Right cardiac atrium (tissue), 5 donors: ENCODE results near the gene CEACAM16. TPM values are rescaled to one million over a fixed set of nuclear protein-coding genes. Genes with fewer than 3 reads are reported as not detected.

ENCODE experiments used
- ATAC-seq, 2 donors: fragments of 200-7000 bp; cut with Tn5 transposase; one replicate each; pipeline versions ENCODE4 v1.8.0 to v1.9.1; 2020; ENCODE audit warnings: moderate library complexity in 2 of 2, mild to moderate bottlenecking in 1 of 2
- DNase-seq, 3 donors: peaks; one replicate each; pipeline ENCODE4 v3.0.0-alpha.2; 2020
- H3K27ac ChIP-seq: one replicate; pipeline ENCODE4 v1.5.1; 2013; ENCODE audit warnings: mild to moderate bottlenecking, low read length, control low read depth, moderate library complexity
- H3K27me3 ChIP-seq: one replicate; pipeline ENCODE4 v1.6.1; 2013; ENCODE audit not compliant: control insufficient read depth, insufficient read depth
- H3K4me1 ChIP-seq: one replicate; pipeline ENCODE4 v1.6.1; 2013; ENCODE audit warnings: low read length; ENCODE audit not compliant: control insufficient read depth, insufficient read depth
- H3K4me3 ChIP-seq: one replicate; pipeline ENCODE4 v1.5.1; 2013; ENCODE audit warnings: low read length, control low read depth
- H3K9me3 ChIP-seq: one replicate; pipeline ENCODE4 v1.6.1; 2013; ENCODE audit warnings: low read length; ENCODE audit not compliant: control insufficient read depth
- WGBS: extraction: QIAGEN DNeasy Blood & Tissue Kit; methylation state at CpG from one replicate; pipeline ENCODE4 v1.1.7; 2013; 5-methylcytosine and 5-hydroxymethylcytosine counted together
- intact Hi-C, 4 donors: fragments of 100-400 bp; cut with DNase I; formaldehyde crosslinking; loops; one replicate each; pipeline versions ENCODE4 v1.11.0 to v1.14.0; 2022 to 2023
- polyA plus RNA-seq: library from polyadenylated mRNA; stranded (reverse); fragments of 200-250 nt; gene quantifications from one replicate; pipeline ENCODE4 v1.2.3, GENCODE V29; 2013
- total RNA-seq, 4 donors: library from RNA; stranded (reverse); fragmentation: NEBNext Ultra II Directional; extraction: Animal tissue kit (Norgen Biotek cat#: 25700); gene quantifications; one replicate each; pipeline ENCODE4 v1.2.1, GENCODE V29; 2021
- donor health status: healthy with polysubstance abuse.
- donor health status: DM: no; HTN: yes; CAD: no.
- donor health status: DM: no; HTN: no; CAD: no.
- donor health status: DM: no; HTN: yes; CAD: no; lungs with severe emphysema.
- donor health status: DM: yes; HTN: yes; CAD: no.

The CEACAM16 gene
- total and polyA plus RNA-seq, 5 donors: not detected

DNA sequence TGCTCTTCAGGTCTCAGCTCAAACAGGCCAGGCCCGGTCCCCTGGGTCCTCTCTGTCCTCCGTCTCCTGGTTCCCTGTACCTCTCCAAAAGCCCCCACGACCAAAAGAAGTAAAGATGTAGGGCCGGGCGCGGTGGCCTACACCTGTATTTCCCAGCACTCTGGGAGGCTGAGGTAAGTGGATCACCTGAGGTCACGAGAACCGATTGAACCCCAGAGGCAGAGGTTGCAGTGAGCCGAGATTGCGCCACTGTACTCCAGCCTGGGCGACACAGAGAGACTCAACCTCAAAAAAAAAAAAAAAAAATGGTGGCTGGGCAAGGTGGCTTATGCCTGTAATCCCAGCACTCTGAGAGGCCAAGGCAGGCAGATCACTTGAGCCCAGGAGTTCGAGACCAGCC lies 27.5 kb downstream of the CEACAM16 start:
- peak in 2 of 3 donors; percentile 35 to 60 for DNase-seq
- H3K4me3 ChIP-seq: no peak overlapping the region
- H3K9me3 ChIP-seq: no peaks in the 10 kb centered on the region
- H3K27me3 ChIP-seq: no peaks in the 10 kb centered on the region
- no peak for ATAC-seq
- H3K27ac ChIP-seq: no peak overlapping the region
- intact Hi-C loops: no loop called here
- H3K4me1 ChIP-seq: peaks cover 7% of the 10 kb centered on the region
- 93% methylated on average over 12 of the region's 12 CpGs for WGBS

DNA sequence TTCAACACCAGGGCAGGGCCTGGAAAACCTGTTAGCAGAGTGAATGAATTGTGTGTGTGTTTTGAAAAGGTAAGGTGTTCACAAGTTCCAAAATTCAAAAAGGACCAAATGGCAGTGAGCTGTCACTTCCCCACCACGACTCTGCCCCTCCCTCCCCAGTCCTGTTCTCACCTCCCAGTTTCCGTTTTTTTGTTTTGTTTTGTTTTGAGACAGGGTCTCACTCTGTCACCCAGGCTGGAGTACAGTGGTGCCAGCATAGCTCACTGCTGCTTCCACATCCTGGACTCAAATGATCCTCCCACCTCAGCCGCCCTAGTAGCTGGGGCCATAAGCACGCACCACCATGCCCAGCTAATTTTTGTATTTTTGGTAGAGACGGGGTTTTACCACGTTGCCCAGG lies 29.2 kb downstream of the CEACAM16 start:
- intact Hi-C loops: no loop called here
- WGBS: 62% methylated on average over 6 of the region's 6 CpGs
- ATAC-seq: no peak

DNA sequence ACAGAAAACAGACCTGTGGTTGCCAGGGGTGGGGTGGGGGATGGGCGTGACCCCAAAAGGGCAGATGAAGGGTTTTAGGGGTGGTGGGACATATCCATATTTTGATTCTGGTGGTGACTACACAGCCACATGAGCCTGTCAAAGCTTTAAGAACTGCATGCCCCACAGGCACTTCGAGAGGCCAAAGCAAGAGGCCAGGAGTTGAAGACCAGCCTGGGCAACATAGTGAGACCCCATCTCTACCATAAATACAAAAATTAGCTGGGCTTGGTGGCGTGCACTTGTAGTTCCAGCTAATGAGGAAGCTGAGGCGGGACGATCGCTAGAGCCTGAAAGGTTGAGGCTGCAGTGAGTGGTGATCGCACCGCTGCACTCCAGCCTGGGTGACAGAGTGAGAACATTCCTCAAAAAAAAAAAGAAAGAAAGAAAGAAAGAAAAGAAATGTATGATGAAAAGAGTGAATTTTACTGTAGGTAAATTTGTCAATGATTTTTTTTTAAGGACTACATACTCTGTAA lies 30.6 kb downstream of the CEACAM16 start:
- 91% methylated on average over 8 of the region's 8 CpGs for WGBS
- Histone ChIP-seq H3K4me1 (no peaks in the 10 kb centered on the region), H3K4me3 (no peak overlapping the region), H3K27ac (no peak overlapping the region), H3K27me3 (no peaks in the 10 kb centered on the region), H3K9me3 (no peaks in the 10 kb centered on the region)
- DNase-seq: peak in 2 of 3 donors; percentile 12 to 23
- ATAC-seq: no peak
- intact Hi-C loops: no loop called here

More for the DNA sequence above, 29.2 kb downstream of the CEACAM16 start:
- Histone ChIP-seq H3K27me3 (no peaks in the 10 kb centered on the region), H3K9me3 (no peaks in the 10 kb centered on the region), H3K27ac (no peak overlapping the region), H3K4me3 (no peak overlapping the region), H3K4me1 (peaks cover 4% of the 10 kb centered on the region)
- DNase-seq: peak in 1 of 3 donors; percentile 20

DNA sequence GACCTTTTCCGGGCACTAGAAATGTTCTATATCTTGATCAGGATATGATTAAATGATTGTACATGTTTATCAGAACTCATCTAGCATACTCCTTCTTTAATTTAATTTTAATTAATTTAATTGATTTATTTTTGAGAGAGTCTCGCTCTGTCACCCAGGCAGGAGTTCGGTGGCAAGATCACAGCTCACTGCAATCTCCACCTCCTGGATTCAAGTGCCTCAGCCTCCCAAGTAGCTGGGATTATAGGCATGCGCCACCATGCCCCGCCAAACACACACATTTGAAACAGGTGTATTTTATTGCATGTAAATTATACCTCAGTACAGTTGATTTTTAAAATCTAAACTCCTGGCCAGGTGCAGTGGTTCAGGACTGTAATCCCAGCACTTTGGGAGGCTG lies 32.1 kb downstream of the CEACAM16 start:
- Histone ChIP-seq H3K27me3 (no peaks in the 10 kb centered on the region), H3K4me3 (no peak overlapping the region), H3K4me1 (no peaks in the 10 kb centered on the region), H3K9me3 (no peaks in the 10 kb centered on the region), H3K27ac (no peak overlapping the region)
- intact Hi-C loops: no loop called here
- ATAC-seq (no peak), DNase-seq (peak in 1 of 3 donors; percentile 2)
- 96% methylated on average over 5 of the region's 5 CpGs for WGBS

DNA sequence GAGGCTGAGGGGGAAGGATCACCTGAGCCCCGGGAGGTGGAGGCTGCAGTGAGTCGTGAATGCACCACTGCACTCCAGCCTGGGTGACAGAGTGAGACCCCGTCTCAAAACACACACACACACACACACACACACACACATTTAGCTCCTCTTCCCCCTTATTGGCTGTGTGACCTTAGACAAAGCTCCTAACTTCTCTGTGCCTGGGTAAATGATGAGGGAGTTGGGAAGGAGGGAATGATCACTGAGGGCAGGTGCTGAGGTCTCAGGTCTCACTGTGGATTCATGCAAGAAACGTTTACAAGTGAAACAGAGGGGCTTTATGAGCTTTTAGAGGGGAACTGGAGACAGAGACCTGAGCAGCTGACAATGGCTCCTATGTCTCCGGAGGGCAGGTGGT lies 32.7 kb downstream of the CEACAM16 start:
- 77% methylated on average over 5 of the region's 5 CpGs for WGBS

DNA sequence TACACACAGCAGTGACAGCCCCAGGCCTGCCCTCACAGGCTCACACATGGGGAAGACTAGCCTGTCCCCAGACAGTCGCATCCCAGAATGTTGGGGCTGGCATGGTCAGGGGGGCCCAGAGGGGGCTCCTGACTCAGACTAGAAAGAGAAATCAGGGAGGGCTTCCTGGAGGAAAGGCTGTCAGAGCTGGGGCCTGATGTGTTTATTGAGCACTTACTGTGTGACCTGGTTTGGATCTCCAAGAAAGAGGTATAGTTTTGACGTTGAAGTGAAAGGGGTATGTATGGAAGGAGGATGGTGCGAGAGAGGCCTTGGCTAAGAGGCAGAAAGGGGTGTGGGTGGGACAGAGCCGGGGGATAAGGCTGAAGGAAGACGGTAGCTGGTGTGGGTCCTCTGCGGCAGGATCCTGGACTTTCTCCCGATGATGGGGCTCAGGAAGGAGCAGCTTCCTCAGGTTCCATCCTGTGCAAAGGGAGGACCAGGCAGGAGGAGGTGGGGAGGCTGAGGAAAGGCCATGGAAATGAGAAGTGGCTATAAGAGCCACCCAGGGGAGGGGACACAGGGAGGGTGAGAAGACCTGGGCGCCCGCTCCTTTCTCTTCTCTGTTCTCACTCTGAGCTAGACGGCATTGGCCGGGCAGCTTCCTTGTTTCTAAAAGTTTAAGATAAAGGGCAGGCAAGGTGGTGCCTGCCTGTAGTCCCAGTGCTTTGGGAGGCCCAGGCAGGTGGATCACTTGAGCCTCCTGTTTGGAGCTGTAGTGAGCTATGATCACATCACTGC lies 33.5 kb downstream of the CEACAM16 start:
- H3K9me3 ChIP-seq: no peaks in the 10 kb centered on the region
- no peaks in the 10 kb centered on the region for H3K27me3 ChIP-seq
- ATAC-seq: no peak
- intact Hi-C loops: no loop called here
- 72% methylated on average over 11 of the region's 11 CpGs for WGBS
- DNase-seq: peak in 2 of 3 donors; percentile 30 to 57
- H3K4me1 ChIP-seq: peaks cover under 1% of the 10 kb centered on the region
- no peak overlapping the region for H3K4me3 ChIP-seq
- no peak overlapping the region for H3K27ac ChIP-seq

More for the DNA sequence above, 32.7 kb downstream of the CEACAM16 start:
- H3K9me3 ChIP-seq: no peaks in the 10 kb centered on the region
- no peaks in the 10 kb centered on the region for H3K27me3 ChIP-seq
- ATAC-seq: no peak
- no peaks in the 10 kb centered on the region for H3K4me1 ChIP-seq
- intact Hi-C loops: no loop called here
- no peak overlapping the region for H3K4me3 ChIP-seq
- DNase-seq: peak in 1 of 3 donors; percentile 3
- no peak overlapping the region for H3K27ac ChIP-seq

DNA sequence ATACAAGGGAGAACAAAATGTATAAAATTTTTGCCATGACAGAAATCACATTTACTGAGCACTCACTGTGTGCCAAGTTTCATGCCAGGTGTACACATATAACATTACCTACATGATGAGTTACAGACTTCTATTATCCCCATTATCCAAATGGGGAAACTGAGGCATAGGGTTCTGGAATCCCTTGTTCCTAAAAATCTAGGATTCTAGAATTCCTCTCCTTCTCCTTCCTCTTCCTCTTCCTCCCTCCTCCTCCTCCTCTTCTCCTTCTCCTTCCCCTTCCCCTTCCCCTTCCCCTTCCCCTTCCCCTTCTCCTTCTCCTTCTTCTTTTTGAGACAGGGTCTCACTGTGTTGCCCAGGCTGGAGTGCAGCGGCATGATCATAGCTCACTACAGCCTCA lies 35.4 kb downstream of the CEACAM16 start:
- Histone ChIP-seq H3K9me3 (no peaks in the 10 kb centered on the region), H3K4me1 (peaks cover 3% of the 10 kb centered on the region), H3K27me3 (no peaks in the 10 kb centered on the region), H3K4me3 (no peak overlapping the region), H3K27ac (no peak overlapping the region)
- DNase-seq: no peak
- intact Hi-C loops: no loop called here
- no peak for ATAC-seq
- 3% methylated on average over 1 of the region's 1 CpG for WGBS

DNA sequence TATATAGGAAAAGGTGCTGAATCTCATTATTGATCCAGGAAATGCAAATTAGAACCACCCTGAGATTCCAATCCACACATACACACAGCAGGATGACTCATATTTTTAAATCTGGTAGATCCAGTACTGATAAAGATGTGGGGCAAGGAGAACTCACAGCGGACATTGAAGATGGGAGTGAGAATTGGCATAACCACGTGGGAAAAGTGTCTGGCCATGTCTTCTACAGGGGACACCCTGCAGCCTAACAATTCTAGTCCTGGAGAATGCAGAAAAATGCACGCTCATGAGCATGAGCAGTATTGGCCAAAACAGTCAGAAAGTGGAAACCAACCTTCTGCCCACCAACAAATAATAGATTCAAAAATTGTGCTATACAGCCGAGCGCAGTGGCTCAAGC lies 36.1 kb downstream of the CEACAM16 start:
- ATAC-seq (no peak), DNase-seq (no peak)
- H3K9me3 ChIP-seq: no peaks in the 10 kb centered on the region
- H3K27me3 ChIP-seq: no peaks in the 10 kb centered on the region
- no peak overlapping the region for H3K27ac ChIP-seq
- H3K4me3 ChIP-seq: no peak overlapping the region
- intact Hi-C loops: no loop called here
- 75% methylated on average over 5 of the region's 5 CpGs for WGBS
- H3K4me1 ChIP-seq: peaks cover 3% of the 10 kb centered on the region

DNA sequence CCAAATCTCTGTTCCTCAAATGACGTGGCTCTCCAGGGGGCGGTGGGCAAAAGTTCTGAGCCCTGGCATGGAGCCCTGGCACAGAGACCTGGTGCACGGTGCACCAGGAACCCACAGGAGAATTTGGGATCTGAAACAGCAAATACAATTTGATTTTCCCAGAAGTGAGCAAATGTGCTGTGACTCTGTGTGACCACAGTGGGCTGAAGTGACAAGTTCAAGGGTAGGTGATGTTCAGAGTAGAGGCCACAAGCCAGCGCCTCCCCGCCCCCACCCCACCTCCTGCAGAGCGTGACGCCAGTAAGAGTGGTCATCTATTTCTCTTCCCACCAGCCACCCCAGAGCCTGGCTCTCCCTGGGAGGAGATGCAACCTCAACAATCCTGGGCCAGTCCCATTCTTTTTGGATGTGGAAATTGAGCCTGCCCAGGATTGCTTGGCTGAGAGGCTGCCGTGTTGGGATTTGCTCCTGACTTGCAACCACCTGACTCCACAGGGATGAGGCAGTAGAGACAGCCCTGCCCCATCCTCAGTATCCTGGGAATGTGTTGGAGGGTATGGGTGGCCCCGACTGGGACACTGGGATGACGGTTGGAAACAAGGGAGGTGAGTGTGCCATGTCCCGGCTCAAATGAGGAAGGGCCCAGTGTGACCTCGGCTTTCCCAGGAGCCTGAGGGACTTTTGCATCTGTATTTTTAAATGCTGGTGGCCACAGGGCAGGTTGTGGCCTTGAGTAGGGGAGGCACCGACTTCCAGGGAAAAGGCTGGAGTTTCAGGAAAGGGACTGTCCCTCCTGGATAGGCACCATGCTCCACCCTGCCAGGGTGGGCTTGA lies 38.5 kb downstream of the CEACAM16 start:
- peaks cover 5% of the 10 kb centered on the region for H3K4me1 ChIP-seq
- intact Hi-C loops: no loop called here
- WGBS: 56% methylated on average over 13 of the region's 13 CpGs
- peak in 2 of 3 donors; percentile 57 to 66 for DNase-seq
- no peak overlapping the region for H3K27ac ChIP-seq
- no peaks in the 10 kb centered on the region for H3K9me3 ChIP-seq
- no peak for ATAC-seq
- H3K4me3 ChIP-seq: no peak overlapping the region
- H3K27me3 ChIP-seq: no peaks in the 10 kb centered on the region

DNA sequence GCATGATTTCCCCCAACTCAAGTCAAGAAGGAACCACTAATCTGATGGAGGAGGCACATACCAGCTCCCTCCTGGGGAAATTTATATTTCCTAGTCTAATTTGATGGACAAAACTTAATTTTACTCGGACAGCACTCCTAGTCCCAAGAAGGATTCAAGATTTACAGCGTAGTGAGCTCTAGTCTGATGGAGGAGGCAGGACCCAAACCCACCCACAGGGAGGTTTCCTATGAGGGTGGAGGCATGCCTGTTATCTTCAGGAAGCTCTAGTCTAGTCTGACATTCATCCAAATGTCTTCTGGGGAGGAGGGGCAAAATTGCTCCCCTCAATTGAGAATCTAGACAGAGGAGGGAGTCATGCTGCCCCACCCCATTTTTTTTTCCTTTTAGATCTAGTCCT lies 39.2 kb downstream of the CEACAM16 start:
- peak in 1 of 3 donors; percentile 3 for DNase-seq
- Histone ChIP-seq H3K4me3 (no peak overlapping the region), H3K27me3 (no peaks in the 10 kb centered on the region), H3K9me3 (no peaks in the 10 kb centered on the region), H3K4me1 (peaks cover 9% of the 10 kb centered on the region), H3K27ac (no peak overlapping the region)
- ATAC-seq: no peak
- intact Hi-C loops: no loop called here
- 71% methylated on average over 2 of the region's 2 CpGs for WGBS
